ENCODE measurements around the gene PRKG1.

PRKG1 gene

GRCh38 chr10:52346394-52347326, 1272.4 kb downstream of the PRKG1 start:
- no peak overlapping the region for H3K4me3 ChIP-seq (ENCODE audit: low read length)
- DNase-seq (ENCODE audit: low read depth): no peak
- no peak for TF ChIP-seq CTCF (conservative IDR thresholded peaks at IDR 0.05; ENCODE audit: low read length)

GRCh38 chr10:52347327-52347667, 1273.0 kb downstream of the PRKG1 start:
- DNase-seq (ENCODE audit: low read depth): no peak
- TF ChIP-seq CTCF (conservative IDR thresholded peaks at IDR 0.05; ENCODE audit: low read length): no peak
- H3K4me3 ChIP-seq (ENCODE audit: low read length): no peak overlapping the region

Data from AG10803 (cell line).